Muscle of leg (tissue), 11 donors: ENCODE results near the gene PCID2. TPM values are rescaled to one million over a fixed set of nuclear protein-coding genes. Genes with fewer than 3 reads are reported as not detected.
"Not testable (repeated sequence)": the region's sequence is repeated elsewhere in the genome, so short reads cannot be mapped to it uniquely, and the experiment has no call there.

ENCODE experiments used
- DNase-seq: peaks from one replicate; pipeline ENCODE4 v3.0.0; 2013
- H3K27ac ChIP-seq: one replicate; pipeline ENCODE4 v1.5.1; 2013; ENCODE audit warnings: mild to moderate bottlenecking, low read length, control low read depth
- H3K27me3 ChIP-seq: one replicate; pipeline ENCODE4 v1.6.1; 2013; ENCODE audit warnings: low read length; ENCODE audit not compliant: control insufficient read depth, insufficient read depth
- H3K36me3 ChIP-seq: one replicate; pipeline ENCODE4 v1.6.1; 2013; ENCODE audit warnings: low read length; ENCODE audit not compliant: control insufficient read depth, insufficient read depth
- H3K4me1 ChIP-seq: one replicate; pipeline ENCODE4 v1.6.1; 2013; ENCODE audit warnings: low read length; ENCODE audit not compliant: control insufficient read depth, insufficient read depth
- H3K4me3 ChIP-seq: one replicate; pipeline ENCODE4 v1.5.1; 2013; ENCODE audit warnings: low read length, control low read depth
- H3K9me3 ChIP-seq: replicated peaks from 2 replicates; pipeline ENCODE4 v1.6.1; 2013; ENCODE audit warnings: low read depth, low read length; ENCODE audit not compliant: control insufficient read depth
- WGBS: methylation state at CpG from one replicate; pipeline ENCODE4 v1.1.5; 2013; ENCODE audit warnings: missing lambda C conversion rate; ENCODE audit not compliant: insufficient coverage; 5-methylcytosine and 5-hydroxymethylcytosine counted together
- polyA plus RNA-seq, 8 donors: library from polyadenylated mRNA; unstranded; fragments of 120-200 nt; gene quantifications; one replicate each; pipeline versions ENCODE4 v1.2.1 to v1.2.3, GENCODE V29; 2013; ENCODE audit warnings: inconsistent platforms in 1 of 8, low replicate concordance in 1 of 8; ENCODE audit not compliant: insufficient read length in 8 of 8, insufficient read depth in 1 of 8
- total RNA-seq: library from RNA; stranded (reverse); fragments of 120-200 nt; gene quantifications from one replicate; pipeline ENCODE4 v1.2.4, GENCODE V29; 2013

The PCID2 gene
- total and polyA plus RNA-seq, 9 donors: 34.6 to 44.3 (median 37.2) TPM

DNA sequence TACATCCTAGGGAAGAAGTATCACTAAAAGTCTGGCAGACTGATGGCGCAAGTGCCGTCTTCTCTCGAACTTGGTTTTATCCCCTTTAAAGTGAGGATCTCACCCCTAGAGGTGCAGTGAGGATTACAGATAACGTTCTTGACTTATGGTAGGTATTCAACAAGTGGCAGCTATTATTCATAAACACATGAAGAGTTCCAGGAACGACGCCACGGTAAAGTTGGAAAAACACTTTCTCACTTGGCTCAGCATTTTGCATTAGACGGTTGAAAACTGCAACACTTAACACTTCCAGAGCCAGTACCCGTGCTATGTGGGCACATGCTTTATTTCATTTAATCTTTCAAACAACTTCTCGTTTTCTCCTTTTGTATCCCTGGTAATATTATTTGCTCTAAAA is 41.3 kb downstream of the PCID2 start:
- peaks cover 11% of the 10 kb centered on the region for H3K4me1 ChIP-seq
- peaks cover 22% of the 10 kb centered on the region for H3K36me3 ChIP-seq
- DNase-seq: no peak
- H3K4me3 ChIP-seq: no peak overlapping the region
- 83% methylated on average over 5 of the region's 10 CpGs for WGBS
- H3K27me3 ChIP-seq: peaks cover 12% of the 10 kb centered on the region
- no peaks in the 10 kb centered on the region for H3K9me3 ChIP-seq
- H3K27ac ChIP-seq: no peak overlapping the region

DNA sequence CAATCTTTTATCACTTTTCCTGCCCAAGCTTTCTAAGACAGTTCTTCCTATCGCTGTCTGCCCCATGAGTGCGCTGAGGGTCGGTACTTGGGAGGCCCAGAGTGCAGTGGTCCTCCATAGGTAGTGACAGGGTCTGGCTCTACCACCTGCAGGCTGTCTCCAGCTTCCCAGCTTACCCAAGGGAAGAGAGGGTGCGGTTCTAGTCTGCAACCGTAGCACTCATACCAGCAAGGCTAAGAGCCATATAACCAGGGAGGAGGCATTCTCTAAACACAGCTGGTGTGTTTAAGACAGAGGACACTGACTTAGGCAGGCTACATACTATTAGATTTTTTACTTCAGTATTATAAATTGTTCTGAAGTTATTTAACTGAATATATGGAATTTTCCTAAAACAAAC is 41.8 kb downstream of the PCID2 start:
- Histone ChIP-seq H3K27me3 (peaks cover 12% of the 10 kb centered on the region), H3K36me3 (peaks cover 18% of the 10 kb centered on the region)
- 88% methylated on average over 3 of the region's 5 CpGs for WGBS

DNA sequence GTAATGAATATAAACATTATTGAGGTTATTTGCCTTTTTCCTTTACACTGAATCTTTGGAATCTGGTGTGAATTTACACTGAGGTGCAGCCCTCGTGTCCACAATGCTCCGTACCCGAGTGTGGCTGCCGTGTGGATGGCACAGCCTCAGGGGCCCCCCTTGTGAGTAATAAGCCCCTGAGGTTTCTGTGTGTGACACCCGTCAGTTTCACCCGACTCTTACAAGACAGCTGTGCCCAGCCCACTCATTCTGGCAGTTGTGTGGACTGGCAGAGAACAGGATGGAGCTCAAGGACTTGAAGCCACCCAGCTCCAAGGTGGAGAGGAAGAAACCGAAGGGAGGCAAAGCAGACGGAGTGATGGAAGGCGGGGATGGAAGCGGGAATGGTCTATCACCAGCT is 42.2 kb downstream of the PCID2 start:
- Histone ChIP-seq H3K36me3 (peaks cover 13% of the 10 kb centered on the region), H3K4me3 (no peak overlapping the region), H3K4me1 (peaks cover 11% of the 10 kb centered on the region), H3K9me3 (no peaks in the 10 kb centered on the region), H3K27ac (no peak overlapping the region), H3K27me3 (peaks cover 15% of the 10 kb centered on the region)
- 86% methylated on average over 4 of the region's 10 CpGs for WGBS
- no peak for DNase-seq

More for the DNA sequence above, 41.8 kb downstream of the PCID2 start:
- no peak for DNase-seq
- Histone ChIP-seq H3K9me3 (no peaks in the 10 kb centered on the region), H3K4me3 (no peak overlapping the region), H3K27ac (no peak overlapping the region), H3K4me1 (peaks cover 11% of the 10 kb centered on the region)

DNA sequence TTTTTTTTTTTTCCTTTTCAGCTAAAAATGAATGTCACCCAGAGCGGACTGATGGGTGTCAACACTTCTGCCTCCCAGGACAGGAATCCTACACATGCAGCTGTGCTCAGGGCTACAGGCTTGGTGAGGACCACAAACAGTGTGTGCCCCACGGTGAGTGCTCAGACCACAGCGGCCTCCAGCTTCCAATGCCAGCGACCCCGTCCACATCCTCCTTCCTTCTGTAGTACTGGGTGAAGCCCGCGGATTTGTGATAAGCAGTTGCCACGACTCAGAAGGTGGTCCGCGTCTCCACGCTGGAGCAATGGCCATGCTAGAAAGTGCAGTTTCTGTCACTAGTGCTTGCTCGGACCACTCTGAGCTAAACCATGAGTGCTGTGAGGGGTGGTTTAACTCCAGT is 44.0 kb downstream of the PCID2 start:
- no peak for DNase-seq
- H3K9me3 ChIP-seq: no peaks in the 10 kb centered on the region
- H3K27ac ChIP-seq: no peak overlapping the region
- WGBS: 73% methylated on average over 11 of the region's 12 CpGs
- peaks cover 11% of the 10 kb centered on the region for H3K4me1 ChIP-seq
- no peak overlapping the region for H3K4me3 ChIP-seq
- H3K27me3 ChIP-seq: peaks cover 20% of the 10 kb centered on the region
- peaks cover 7% of the 10 kb centered on the region for H3K36me3 ChIP-seq

DNA sequence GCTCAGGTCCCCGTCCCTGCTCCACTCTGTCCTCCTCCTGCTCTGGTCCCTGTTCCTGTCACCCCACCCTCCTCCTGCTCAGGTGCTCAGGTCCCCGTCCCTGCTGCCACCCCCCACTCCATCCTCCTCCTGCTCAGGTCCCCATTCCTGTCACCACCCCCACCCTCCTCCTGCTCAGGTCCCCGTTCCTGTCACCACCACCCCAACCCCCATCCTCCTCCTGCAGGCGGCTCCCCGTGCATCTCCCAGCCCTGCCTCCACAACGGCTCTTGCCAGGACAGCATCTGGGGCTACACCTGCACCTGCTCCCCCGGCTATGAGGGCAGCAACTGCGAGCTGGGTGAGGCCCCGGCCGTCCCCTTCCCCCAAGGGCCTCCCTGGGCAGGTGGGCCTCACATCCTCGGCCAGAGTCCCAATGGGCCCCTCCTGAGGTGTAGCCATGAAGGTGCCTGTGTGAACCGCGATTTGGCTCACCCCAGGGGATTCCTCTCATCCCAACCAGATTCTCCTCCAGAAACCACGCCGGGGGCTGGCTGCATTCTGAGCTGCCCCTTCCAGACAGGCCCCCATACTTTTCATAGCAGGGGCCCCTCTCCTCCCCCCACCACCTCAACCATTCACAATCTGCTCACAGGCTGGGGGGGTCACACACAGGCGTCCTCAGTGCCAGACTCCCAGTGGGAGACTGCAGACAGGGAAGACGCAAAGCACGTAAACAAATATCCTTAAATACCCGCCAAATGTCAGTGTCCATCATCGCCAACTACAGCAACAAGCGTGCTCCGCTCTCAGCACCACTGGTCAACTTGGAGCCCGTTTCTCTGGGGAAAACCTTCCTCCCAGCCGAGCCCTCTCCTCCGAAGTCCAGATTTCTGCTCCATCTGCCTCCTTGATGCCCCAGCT is 45.4 kb downstream of the PCID2 start:
- Histone ChIP-seq H3K4me1 (peaks cover 14% of the 10 kb centered on the region), H3K27ac (no peak overlapping the region), H3K4me3 (no peak overlapping the region), H3K9me3 (no peaks in the 10 kb centered on the region), H3K27me3 (peaks cover 20% of the 10 kb centered on the region), H3K36me3 (no peaks in the 10 kb centered on the region)
- DNase-seq: peak; percentile 46
- 25% methylated on average over 22 of the region's 25 CpGs for WGBS

DNA sequence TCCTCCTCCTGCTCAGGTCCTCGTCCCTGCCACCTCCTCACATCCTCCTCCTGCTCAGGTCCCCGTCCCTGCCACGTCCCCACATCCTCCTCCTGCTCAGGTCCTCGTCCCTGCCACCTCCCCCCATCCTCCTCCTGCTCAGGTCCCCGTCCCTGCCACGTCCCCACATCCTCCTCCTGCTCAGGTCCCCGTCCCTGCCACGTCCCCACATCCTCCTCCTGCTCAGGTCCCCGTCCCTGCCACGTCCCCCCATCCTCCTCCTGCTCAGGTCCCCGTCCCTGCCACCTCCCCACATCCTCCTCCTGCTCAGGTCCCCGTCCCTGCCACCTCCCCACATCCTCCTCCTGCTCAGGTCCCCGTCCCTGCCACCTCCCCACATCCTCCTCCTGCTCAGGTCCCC is 46.5 kb downstream of the PCID2 start:
- Histone ChIP-seq H3K27me3 (peaks cover 20% of the 10 kb centered on the region), H3K4me1 (peaks cover 14% of the 10 kb centered on the region)
- H3K27ac ChIP-seq, DNase-seq, H3K9me3 ChIP-seq, H3K4me3 ChIP-seq, H3K36me3 ChIP-seq: not testable (repeated sequence)
- 40% methylated on average over 1 of the region's 13 CpGs for WGBS

DNA sequence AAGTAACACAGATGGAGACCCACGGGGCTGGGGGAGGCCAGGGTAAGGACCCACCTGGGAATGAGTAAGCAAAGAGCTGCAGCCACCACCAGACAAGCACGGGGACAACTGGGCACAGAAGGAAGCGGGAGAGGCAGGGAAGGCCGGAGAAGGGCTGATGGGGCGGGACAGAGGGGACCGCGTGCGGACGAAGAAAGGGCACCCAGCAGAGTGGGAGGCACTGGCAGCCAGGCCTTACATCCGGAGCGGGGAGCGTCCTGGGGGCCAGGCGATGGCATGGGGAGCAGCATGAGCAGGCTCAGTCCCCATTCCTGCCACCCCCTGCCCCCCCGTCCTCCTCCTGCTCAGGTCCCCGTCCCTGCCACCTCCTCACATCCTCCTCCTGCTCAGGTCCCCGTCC is 47.0 kb downstream of the PCID2 start:
- DNase-seq: no peak
- Histone ChIP-seq H3K4me3 (no peak overlapping the region), H3K36me3 (no peaks in the 10 kb centered on the region), H3K27me3 (peaks cover 20% of the 10 kb centered on the region), H3K9me3 (no peaks in the 10 kb centered on the region), H3K27ac (no peak overlapping the region), H3K4me1 (peaks cover 14% of the 10 kb centered on the region)
- 51% methylated on average over 15 of the region's 16 CpGs for WGBS

DNA sequence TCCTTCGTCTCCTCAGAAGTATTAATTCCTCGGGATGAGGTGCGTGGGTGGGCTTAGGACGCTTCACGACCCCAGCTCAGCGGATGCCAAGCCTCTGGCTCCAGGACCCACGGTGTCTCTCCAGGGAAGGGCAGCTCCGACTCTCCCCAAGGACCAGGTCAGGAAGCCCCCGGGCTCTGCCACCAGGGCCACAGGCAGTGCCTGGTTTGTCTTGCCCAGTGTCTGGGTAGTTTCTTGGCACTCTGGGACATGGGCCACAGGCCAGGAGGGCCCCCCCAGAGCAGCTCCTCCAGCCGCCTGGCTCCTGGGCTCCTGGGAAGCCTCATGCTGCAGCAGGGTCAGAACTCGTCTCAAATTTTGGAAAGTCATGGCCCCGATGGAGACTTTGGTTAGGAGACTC is 47.5 kb downstream of the PCID2 start:
- Histone ChIP-seq H3K4me3 (no peak overlapping the region), H3K9me3 (no peaks in the 10 kb centered on the region), H3K27me3 (peaks cover 20% of the 10 kb centered on the region), H3K27ac (no peak overlapping the region), H3K36me3 (no peaks in the 10 kb centered on the region), H3K4me1 (peaks cover 14% of the 10 kb centered on the region)
- 64% methylated on average over 12 of the region's 12 CpGs for WGBS
- DNase-seq: no peak

DNA sequence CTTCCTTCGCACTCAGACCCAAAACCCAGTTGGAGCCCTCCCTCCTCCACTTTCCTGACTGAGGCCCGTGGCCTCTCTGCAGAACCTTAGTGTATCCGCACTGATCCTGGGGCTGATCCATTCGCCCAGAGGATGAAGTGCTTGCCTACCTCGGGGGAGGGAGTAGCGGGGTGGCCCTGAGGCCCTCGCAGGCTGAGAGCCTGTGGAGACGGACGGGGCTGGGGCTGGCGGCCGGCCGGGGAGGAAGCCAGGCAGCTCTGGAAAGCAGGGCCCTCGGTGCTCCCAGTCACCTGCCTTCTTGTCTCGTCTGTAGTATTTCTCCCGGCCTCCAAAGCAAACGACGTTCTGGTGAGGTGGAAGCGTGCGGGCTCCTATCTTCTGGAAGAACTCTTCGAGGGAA is 48.8 kb downstream of the PCID2 start:
- Histone ChIP-seq H3K36me3 (no peaks in the 10 kb centered on the region), H3K9me3 (no peaks in the 10 kb centered on the region), H3K4me1 (peaks cover 14% of the 10 kb centered on the region), H3K27me3 (peaks cover 20% of the 10 kb centered on the region), H3K27ac (no peak overlapping the region), H3K4me3 (no peak overlapping the region)
- WGBS: 64% methylated on average over 20 of the region's 20 CpGs
- DNase-seq: no peak

DNA sequence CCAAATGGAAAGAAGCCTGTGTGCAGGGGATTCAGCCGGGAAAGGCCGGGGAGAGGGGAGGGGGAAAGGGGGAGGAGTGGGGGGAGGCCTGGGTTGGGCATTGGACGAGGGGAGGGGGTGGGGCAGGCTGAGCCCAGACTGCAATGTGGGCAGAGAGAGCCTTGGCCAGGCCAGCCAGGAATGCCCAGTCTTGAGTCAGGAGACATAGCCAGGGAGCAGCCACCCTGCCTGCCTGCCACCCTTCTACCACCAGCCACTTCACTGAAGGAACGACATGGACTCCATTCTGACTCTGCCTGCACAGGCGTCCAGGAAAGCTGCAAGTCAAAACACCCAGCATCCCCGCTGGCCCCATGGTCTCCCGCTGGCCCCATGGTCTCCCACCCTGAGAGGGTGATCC is 49.5 kb downstream of the PCID2 start:
- Histone ChIP-seq H3K36me3 (no peaks in the 10 kb centered on the region), H3K4me1 (peaks cover 17% of the 10 kb centered on the region), H3K27me3 (peaks cover 20% of the 10 kb centered on the region), H3K27ac (no peak overlapping the region), H3K4me3 (no peak overlapping the region), H3K9me3 (no peaks in the 10 kb centered on the region)
- 56% methylated on average over 4 of the region's 7 CpGs for WGBS
- DNase-seq: no peak
